Measurements from ENCODE around the gene SLC1A5. TPM values are rescaled to one million over a fixed set of nuclear protein-coding genes. Genes with fewer than 3 reads are reported as not detected.

SLC1A5 gene
- total and polyA plus RNA-seq, 7 donors: 3.2 to 12.6 (median 7.8) TPM

GRCh38 chr19:46731584-46731983 is 56.8 kb downstream of the SLC1A5 start:
- peaks cover 0 to 99% of the 10 kb centered on the region in 2 donors for H3K36me3 ChIP-seq (ENCODE audit: insufficient read depth in 1 of 2, low read depth in 1 of 2)
- TF ChIP-seq CTCF (IDR thresholded peaks at IDR 0.05): no peak
- 76 to 86% (median 84%) methylated on average over 14 of the region's 14 CpGs for WGBS, 3 donors
- no peak for ATAC-seq
- DNase-seq: peak in 1 of 2 donors; percentile 53
- no peak overlapping the region for H3K4me3 ChIP-seq
- intact Hi-C loops (cut with DNase I): no loop called here
- no peak overlapping the region for H3K27ac ChIP-seq
- H3K9me3 ChIP-seq: no peaks in the 10 kb centered on the region
- H3K4me1 ChIP-seq: no peaks in the 10 kb centered on the region
- H3K27me3 ChIP-seq (ENCODE audit: insufficient read depth in 3 of 3, low read length in 2 of 3): no peaks in the 10 kb centered on the region

GRCh38 chr19:46731007-46731501 is 57.3 kb downstream of the SLC1A5 start:
- Histone ChIP-seq H3K36me3 (ENCODE audit: insufficient read depth in 1 of 2, low read depth in 1 of 2) (peaks cover 0 to 100% of the 10 kb centered on the region in 2 donors), H3K9me3 (no peaks in the 10 kb centered on the region), H3K27me3 (ENCODE audit: insufficient read depth in 3 of 3, low read length in 2 of 3) (no peaks in the 10 kb centered on the region), H3K4me1 (no peaks in the 10 kb centered on the region), H3K27ac (no peak overlapping the region), H3K4me3 (no peak overlapping the region)
- DNase-seq (peak in 1 of 2 donors; percentile 72), ATAC-seq (peak in 3 of 4 donors; percentile 23 to 33 (median 26))
- no peak for TF ChIP-seq CTCF (IDR thresholded peaks at IDR 0.05)
- intact Hi-C loops (cut with DNase I): no loop called here
- 67 to 77% (median 77%) methylated on average over 14 of the region's 14 CpGs for WGBS, 3 donors

GRCh38 chr19:46730595-46730994 is 57.8 kb downstream of the SLC1A5 start:
- Histone ChIP-seq H3K27me3 (ENCODE audit: insufficient read depth in 3 of 3, low read length in 2 of 3) (no peaks in the 10 kb centered on the region), H3K9me3 (no peaks in the 10 kb centered on the region), H3K4me3 (no peak overlapping the region), H3K4me1 (no peaks in the 10 kb centered on the region), H3K27ac (no peak overlapping the region), H3K36me3 (ENCODE audit: insufficient read depth in 1 of 2, low read depth in 1 of 2) (peaks cover 0 to 100% of the 10 kb centered on the region in 2 donors)
- 94 to 97% (median 96%) methylated on average over 14 of the region's 14 CpGs for WGBS, 3 donors
- DNase-seq (peak in 1 of 2 donors; percentile 42), ATAC-seq (no peak)
- TF ChIP-seq CTCF (IDR thresholded peaks at IDR 0.05): no peak
- intact Hi-C loops (cut with DNase I): no loop called here

GRCh38 chr19:46730187-46730586 is 58.2 kb downstream of the SLC1A5 start:
- DNase-seq (no peak), ATAC-seq (no peak)
- no peak overlapping the region for H3K4me3 ChIP-seq
- intact Hi-C loops (cut with DNase I): no loop called here
- TF ChIP-seq CTCF (IDR thresholded peaks at IDR 0.05): no peak
- peaks cover 0 to 100% of the 10 kb centered on the region in 2 donors for H3K36me3 ChIP-seq (ENCODE audit: insufficient read depth in 1 of 2, low read depth in 1 of 2)
- H3K9me3 ChIP-seq: no peaks in the 10 kb centered on the region
- no peaks in the 10 kb centered on the region for H3K27me3 ChIP-seq (ENCODE audit: insufficient read depth in 3 of 3, low read length in 2 of 3)
- 95 to 98% (median 95%) methylated on average over 9 of the region's 9 CpGs for WGBS, 3 donors
- H3K4me1 ChIP-seq: no peaks in the 10 kb centered on the region
- no peak overlapping the region for H3K27ac ChIP-seq

GRCh38 chr19:46729696-46730095 is 58.7 kb downstream of the SLC1A5 start:
- Histone ChIP-seq H3K27me3 (ENCODE audit: insufficient read depth in 3 of 3, low read length in 2 of 3) (no peaks in the 10 kb centered on the region), H3K27ac (no peak overlapping the region), H3K9me3 (no peaks in the 10 kb centered on the region), H3K4me3 (no peak overlapping the region), H3K4me1 (no peaks in the 10 kb centered on the region), H3K36me3 (ENCODE audit: insufficient read depth in 1 of 2, low read depth in 1 of 2) (peaks cover 0 to 100% of the 10 kb centered on the region in 2 donors)
- no peak for TF ChIP-seq CTCF (IDR thresholded peaks at IDR 0.05)
- DNase-seq: no peak
- intact Hi-C loops (cut with DNase I): loop anchor here in 1 of 2 donors (2.0 kb wide), 1 partner anchor 17 kb away; no protein-coding TSS in a partner anchor
- WGBS, 3 donors: 72 to 82% (median 76%) methylated on average over 7 of the region's 7 CpGs
- no peak for ATAC-seq
